ENCODE results near the gene MYL6B. TPM values are rescaled to one million over a fixed set of nuclear protein-coding genes. Genes with fewer than 3 reads are reported as not detected.

MYL6B gene
- polyA plus RNA-seq, 1 donor (not counting 4 experiments of a cell fraction or from before 2014, with no cell fraction given) = 44.9 TPM

- H3K4me3 ChIP-seq (ENCODE audit: control insufficient read depth in 2 of 3, extremely low read depth in 1 of 3, insufficient read depth in 2 of 3, low read depth in 1 of 3, low read length in 3 of 3) = no peak overlapping the region
- no peak overlapping the region for H3K27ac ChIP-seq (ENCODE audit: control insufficient read depth, insufficient read depth, low read length)
- H4K20me1 ChIP-seq (ENCODE audit: control insufficient read depth, extremely low read depth, insufficient read depth, low read length) = no peaks in the 10 kb centered on the region
- H3K36me3 ChIP-seq (ENCODE audit: control insufficient read depth in 2 of 2, extremely low read depth in 1 of 2, insufficient read depth in 2 of 2, low read length in 2 of 2) = no peaks in the 10 kb centered on the region
- no peaks in the 10 kb centered on the region for H3K9me1 ChIP-seq (ENCODE audit: control insufficient read depth, extremely low read depth, insufficient read depth, low read length)
- no peaks in the 10 kb centered on the region for H3K9me3 ChIP-seq (ENCODE audit: control insufficient read depth, low read depth, low read length)
- no peaks in the 10 kb centered on the region for H3K79me2 ChIP-seq (ENCODE audit: control insufficient read depth, insufficient read depth, low read length)
- no peaks in the 10 kb centered on the region for H3K27me3 ChIP-seq (ENCODE audit: control insufficient read depth, extremely low read depth, insufficient read depth, low read length)
- no peak overlapping the region for H3K9ac ChIP-seq (ENCODE audit: control insufficient read depth, extremely low read depth, insufficient read depth, low read length)
- TF ChIP-seq CTCF (optimal IDR thresholded peaks at IDR 0.05 in 1 of 3, IDR thresholded peaks at IDR 0.05 in 1 of 3, conservative IDR thresholded peaks at IDR 0.05 in 1 of 3; ENCODE audit: extremely low read depth in 1 of 3, insufficient read depth in 2 of 3, low read length in 3 of 3) (no peak), EZH2 (IDR thresholded peaks at IDR 0.05; ENCODE audit: low read length) (no peak)
- no peaks in the 10 kb centered on the region for H3K4me1 ChIP-seq (ENCODE audit: control insufficient read depth, extremely low read depth, insufficient read depth, low read length)
- no peak for DNase-seq (ENCODE audit: low read depth, low spot score)
- H2AFZ ChIP-seq (ENCODE audit: control insufficient read depth, low read length) = no peak overlapping the region
- H3K4me2 ChIP-seq (ENCODE audit: control insufficient read depth, extremely low read depth, insufficient read depth, low read depth, low read length) = no peak overlapping the region
- no peak for FAIRE-seq
- dilution Hi-C loops (cut with MboI; ENCODE audit: extremely low pct_ligation_motif_present, low sequenced_read_pairs) = no loop called here
These were observed 45.7 kb downstream of the MYL6B start for GRCh38 chr12:56197921-56198635.

GRCh38 chr12:56198836-56199235 lies 46.4 kb downstream of the MYL6B start:
- FAIRE-seq = no peak
- dilution Hi-C loops (cut with MboI; ENCODE audit: extremely low pct_ligation_motif_present, low sequenced_read_pairs) = no loop called here

More at GRCh38 chr12:56198836-56199235, 46.4 kb downstream of the MYL6B start:
- Histone ChIP-seq H2AFZ (ENCODE audit: control insufficient read depth, low read length) (no peak overlapping the region), H3K4me3 (ENCODE audit: control insufficient read depth in 2 of 3, extremely low read depth in 1 of 3, insufficient read depth in 2 of 3, low read depth in 1 of 3, low read length in 3 of 3) (no peak overlapping the region), H3K4me2 (ENCODE audit: control insufficient read depth, extremely low read depth, insufficient read depth, low read depth, low read length) (no peak overlapping the region), H3K9ac (ENCODE audit: control insufficient read depth, extremely low read depth, insufficient read depth, low read length) (no peak overlapping the region), H3K9me3 (ENCODE audit: control insufficient read depth, low read depth, low read length) (no peaks in the 10 kb centered on the region), H3K79me2 (ENCODE audit: control insufficient read depth, insufficient read depth, low read length) (no peaks in the 10 kb centered on the region), H3K4me1 (ENCODE audit: control insufficient read depth, extremely low read depth, insufficient read depth, low read length) (no peaks in the 10 kb centered on the region), H3K27ac (ENCODE audit: control insufficient read depth, insufficient read depth, low read length) (no peak overlapping the region), H3K36me3 (ENCODE audit: control insufficient read depth in 2 of 2, extremely low read depth in 1 of 2, insufficient read depth in 2 of 2, low read length in 2 of 2) (no peaks in the 10 kb centered on the region), H3K9me1 (ENCODE audit: control insufficient read depth, extremely low read depth, insufficient read depth, low read length) (no peaks in the 10 kb centered on the region), H3K27me3 (ENCODE audit: control insufficient read depth, extremely low read depth, insufficient read depth, low read length) (no peaks in the 10 kb centered on the region), H4K20me1 (ENCODE audit: control insufficient read depth, extremely low read depth, insufficient read depth, low read length) (no peaks in the 10 kb centered on the region)
- no peak for DNase-seq (ENCODE audit: low read depth, low spot score)
- TF ChIP-seq EZH2 (IDR thresholded peaks at IDR 0.05; ENCODE audit: low read length) (no peak), CTCF (optimal IDR thresholded peaks at IDR 0.05 in 1 of 3, IDR thresholded peaks at IDR 0.05 in 1 of 3, conservative IDR thresholded peaks at IDR 0.05 in 1 of 3; ENCODE audit: extremely low read depth in 1 of 3, insufficient read depth in 2 of 3, low read length in 3 of 3) (no peak)

Measured in keratinocyte (primary cell).